ENCODE data around the gene ARHGEF7. TPM values are rescaled to one million over a fixed set of nuclear protein-coding genes. Genes with fewer than 3 reads are reported as not detected.

The ARHGEF7 gene
- total and polyA plus RNA-seq, 4 donors = 16.2 to 132 (median 100) TPM

GRCh38 chr13:111219280-111219679 is 104.2 kb downstream of the ARHGEF7 start:
- intact Hi-C loops (cut with DNase I) = loop anchor here (2.0 to 10.0 kb wide), 4 partner anchors 67 to 304 kb away; partner anchors contain the start of genes ANKRD10 (in 2 of the 2) and ARHGEF7 (in 2 of the 2)
- H3K9me3 ChIP-seq (ENCODE audit: control insufficient read depth, low read length) = no peaks in the 10 kb centered on the region
- peaks cover 0 to 4% of the 10 kb centered on the region in 2 donors for H3K4me1 ChIP-seq (ENCODE audit: control insufficient read depth in 1 of 2, insufficient read depth in 2 of 2, low read length in 2 of 2)
- H3K36me3 ChIP-seq (ENCODE audit: control insufficient read depth in 1 of 2, insufficient read depth in 2 of 2, low read length in 1 of 2) = no peaks in the 10 kb centered on the region
- 1 to 4% methylated on average over 4 of the region's 4 CpGs for WGBS, 2 donors
- H3K27me3 ChIP-seq (ENCODE audit: control insufficient read depth in 1 of 2, insufficient read depth in 2 of 2, low read length in 1 of 2) = no peaks in the 10 kb centered on the region
- DNase-seq (peak; percentile 78 to 85), ATAC-seq (ENCODE audit: low FRiP score) (peak; percentile 65)
- no peak overlapping the region for H3K4me3 ChIP-seq (ENCODE audit: low read length in 2 of 2)
- peak overlapping the region; percentile 51 to 85 for H3K27ac ChIP-seq (ENCODE audit: low read depth in 1 of 2, low read length in 2 of 2)

DNA sequence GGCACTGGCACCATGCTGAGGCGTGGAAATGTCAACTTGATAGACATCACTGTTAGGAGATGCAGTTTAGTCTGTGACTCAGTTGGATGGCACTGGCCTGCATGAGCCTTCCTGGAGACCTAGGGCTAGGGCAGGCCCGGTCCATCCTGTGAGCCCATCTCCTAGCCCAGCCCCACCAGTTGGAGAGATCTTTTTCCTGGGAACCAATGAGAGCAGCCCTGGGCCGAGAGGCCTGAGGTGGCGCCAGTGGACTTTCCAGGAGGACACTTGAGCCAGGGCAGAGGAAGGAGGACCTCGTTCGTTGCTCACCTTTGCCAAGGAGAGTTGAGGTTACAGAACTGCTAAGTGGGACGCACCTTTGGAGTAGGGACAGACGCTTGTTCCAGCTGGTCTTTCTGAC is 104.8 kb downstream of the ARHGEF7 start:
- 26 to 43% methylated on average over 8 of the region's 8 CpGs for WGBS, 2 donors
- peak overlapping the region; percentile 3 to 46 for H3K27ac ChIP-seq (ENCODE audit: low read depth in 1 of 2, low read length in 2 of 2)
- ATAC-seq (ENCODE audit: low FRiP score) = peak; percentile 11

DNA sequence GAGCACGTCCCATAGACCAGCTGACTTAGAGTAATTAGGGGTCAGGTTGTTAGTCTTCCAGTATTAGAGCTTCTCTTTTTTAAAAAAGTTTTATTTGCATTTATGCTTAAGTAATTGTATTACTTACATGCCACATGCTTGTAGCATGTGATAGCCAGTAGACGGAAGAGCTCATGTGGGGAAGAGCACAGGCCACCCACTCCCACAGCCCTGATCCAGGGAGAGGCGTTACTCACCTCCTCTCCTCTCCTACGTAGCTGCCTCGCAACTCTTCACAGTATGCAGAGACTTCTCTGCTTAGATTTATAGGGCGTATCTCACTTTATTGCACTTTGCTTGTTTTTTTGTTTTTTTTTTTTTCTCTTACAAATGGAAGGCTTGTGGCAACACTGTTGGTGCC is 110.1 kb downstream of the ARHGEF7 start:
- Histone ChIP-seq H3K4me1 (ENCODE audit: control insufficient read depth in 1 of 2, insufficient read depth in 2 of 2, low read length in 2 of 2) (no peaks in the 10 kb centered on the region), H3K27me3 (ENCODE audit: control insufficient read depth in 1 of 2, insufficient read depth in 2 of 2, low read length in 1 of 2) (no peaks in the 10 kb centered on the region), H3K27ac (ENCODE audit: low read depth in 1 of 2, low read length in 2 of 2) (no peak overlapping the region), H3K4me3 (ENCODE audit: low read length in 2 of 2) (no peak overlapping the region), H3K9me3 (ENCODE audit: control insufficient read depth, low read length) (no peaks in the 10 kb centered on the region), H3K36me3 (ENCODE audit: control insufficient read depth in 1 of 2, insufficient read depth in 2 of 2, low read length in 1 of 2) (no peaks in the 10 kb centered on the region)
- ATAC-seq (ENCODE audit: low FRiP score) = no peak
- DNase-seq = no peak
- intact Hi-C loops (cut with DNase I) = loop anchor here in 1 of 2 donors (10.0 kb wide), 1 partner anchor 50 kb away; no protein-coding TSS in a partner anchor
- WGBS, 2 donors = 62 to 71% methylated on average over 6 of the region's 6 CpGs

More for the DNA sequence above, 104.8 kb downstream of the ARHGEF7 start:
- intact Hi-C loops (cut with DNase I) = loop anchor here (2.0 to 10.0 kb wide), 6 partner anchors 55 to 305 kb away; partner anchors contain the start of genes ANKRD10 (in 2 of the 2) and ARHGEF7 (in 2 of the 2)
- H3K36me3 ChIP-seq (ENCODE audit: control insufficient read depth in 1 of 2, insufficient read depth in 2 of 2, low read length in 1 of 2) = no peaks in the 10 kb centered on the region
- no peaks in the 10 kb centered on the region for H3K9me3 ChIP-seq (ENCODE audit: control insufficient read depth, low read length)
- H3K27me3 ChIP-seq (ENCODE audit: control insufficient read depth in 1 of 2, insufficient read depth in 2 of 2, low read length in 1 of 2) = no peaks in the 10 kb centered on the region
- H3K4me3 ChIP-seq (ENCODE audit: low read length in 2 of 2) = no peak overlapping the region
- DNase-seq = no peak
- peaks cover 0 to 4% of the 10 kb centered on the region in 2 donors for H3K4me1 ChIP-seq (ENCODE audit: control insufficient read depth in 1 of 2, insufficient read depth in 2 of 2, low read length in 2 of 2)

GRCh38 chr13:111225810-111226546 is 110.9 kb downstream of the ARHGEF7 start:
- Histone ChIP-seq H3K27me3 (ENCODE audit: control insufficient read depth in 1 of 2, insufficient read depth in 2 of 2, low read length in 1 of 2) (no peaks in the 10 kb centered on the region), H3K36me3 (ENCODE audit: control insufficient read depth in 1 of 2, insufficient read depth in 2 of 2, low read length in 1 of 2) (no peaks in the 10 kb centered on the region), H3K4me3 (ENCODE audit: low read length in 2 of 2) (no peak overlapping the region), H3K27ac (ENCODE audit: low read depth in 1 of 2, low read length in 2 of 2) (no peak overlapping the region), H3K9me3 (ENCODE audit: control insufficient read depth, low read length) (no peaks in the 10 kb centered on the region), H3K4me1 (ENCODE audit: control insufficient read depth in 1 of 2, insufficient read depth in 2 of 2, low read length in 2 of 2) (no peaks in the 10 kb centered on the region)
- intact Hi-C loops (cut with DNase I) = loop anchor here in 1 of 2 donors (10.0 kb wide), 1 partner anchor 49 kb away; no protein-coding TSS in a partner anchor
- WGBS, 2 donors = 52% methylated on average over 7 of the region's 7 CpGs
- no peak for ATAC-seq (ENCODE audit: low FRiP score)
- DNase-seq = no peak

DNA sequence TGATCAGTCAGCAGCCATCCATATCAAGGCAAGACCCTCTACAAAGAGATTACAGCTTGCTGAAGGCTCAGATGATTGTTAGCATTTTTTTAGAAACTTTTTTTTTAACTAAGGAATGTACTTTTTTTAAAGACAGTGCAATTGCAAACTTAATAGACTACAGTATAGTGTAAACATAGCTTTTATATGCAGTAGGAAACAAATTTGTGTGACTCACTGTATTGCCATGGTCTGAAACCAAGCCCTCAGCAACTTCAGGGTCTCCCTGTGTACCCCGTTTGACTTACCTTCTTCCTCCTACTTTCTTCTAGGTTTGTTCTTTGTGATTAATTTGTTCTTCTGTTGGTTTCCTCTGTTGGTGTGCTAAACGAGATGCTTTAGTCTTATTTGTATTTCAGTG is 112.3 kb downstream of the ARHGEF7 start:
- H3K27me3 ChIP-seq (ENCODE audit: control insufficient read depth in 1 of 2, insufficient read depth in 2 of 2, low read length in 1 of 2) = no peaks in the 10 kb centered on the region
- H3K27ac ChIP-seq (ENCODE audit: low read depth in 1 of 2, low read length in 2 of 2) = no peak overlapping the region
- WGBS, 2 donors = 47 to 54% methylated on average over 2 of the region's 2 CpGs
- H3K36me3 ChIP-seq (ENCODE audit: control insufficient read depth in 1 of 2, insufficient read depth in 2 of 2, low read length in 1 of 2) = no peaks in the 10 kb centered on the region
- ATAC-seq (ENCODE audit: low FRiP score) (no peak), DNase-seq (no peak)
- no peak overlapping the region for H3K4me3 ChIP-seq (ENCODE audit: low read length in 2 of 2)
- no peaks in the 10 kb centered on the region for H3K9me3 ChIP-seq (ENCODE audit: control insufficient read depth, low read length)
- intact Hi-C loops (cut with DNase I) = loop anchor here in 1 of 2 donors (10.0 kb wide), 1 partner anchor 47 kb away; no protein-coding TSS in a partner anchor
- H3K4me1 ChIP-seq (ENCODE audit: control insufficient read depth in 1 of 2, insufficient read depth in 2 of 2, low read length in 2 of 2) = no peaks in the 10 kb centered on the region

GRCh38 chr13:111228262-111229144 is 113.4 kb downstream of the ARHGEF7 start:
- ATAC-seq (ENCODE audit: low FRiP score) (peak; percentile 77), DNase-seq (peak; percentile 79 to 80)
- Histone ChIP-seq H3K9me3 (ENCODE audit: control insufficient read depth, low read length) (no peaks in the 10 kb centered on the region), H3K36me3 (ENCODE audit: control insufficient read depth in 1 of 2, insufficient read depth in 2 of 2, low read length in 1 of 2) (no peaks in the 10 kb centered on the region), H3K4me3 (ENCODE audit: low read length in 2 of 2) (no peak overlapping the region), H3K27me3 (ENCODE audit: control insufficient read depth in 1 of 2, insufficient read depth in 2 of 2, low read length in 1 of 2) (no peaks in the 10 kb centered on the region), H3K27ac (ENCODE audit: low read depth in 1 of 2, low read length in 2 of 2) (peak overlapping the region in 1 of 2 donors; percentile 11), H3K4me1 (ENCODE audit: control insufficient read depth in 1 of 2, insufficient read depth in 2 of 2, low read length in 2 of 2) (no peaks in the 10 kb centered on the region)
- 19 to 32% methylated on average over 27 of the region's 27 CpGs for WGBS, 2 donors
- intact Hi-C loops (cut with DNase I) = loop anchor here in 1 of 2 donors (10.0 kb wide), 1 partner anchor 46 kb away; no protein-coding TSS in a partner anchor

- H3K27ac ChIP-seq (ENCODE audit: low read depth in 1 of 2, low read length in 2 of 2) = no peak overlapping the region
- no peak for ATAC-seq (ENCODE audit: low FRiP score)
- no peaks in the 10 kb centered on the region for H3K4me1 ChIP-seq (ENCODE audit: control insufficient read depth in 1 of 2, insufficient read depth in 2 of 2, low read length in 2 of 2)
- no peaks in the 10 kb centered on the region for H3K9me3 ChIP-seq (ENCODE audit: control insufficient read depth, low read length)
- H3K27me3 ChIP-seq (ENCODE audit: control insufficient read depth in 1 of 2, insufficient read depth in 2 of 2, low read length in 1 of 2) = no peaks in the 10 kb centered on the region
- H3K36me3 ChIP-seq (ENCODE audit: control insufficient read depth in 1 of 2, insufficient read depth in 2 of 2, low read length in 1 of 2) = no peaks in the 10 kb centered on the region
- WGBS, 2 donors = 49 to 57% methylated on average over 10 of the region's 10 CpGs
- intact Hi-C loops (cut with DNase I) = no loop called here
- H3K4me3 ChIP-seq (ENCODE audit: low read length in 2 of 2) = no peak overlapping the region
- no peak for DNase-seq
Observed at GRCh38 chr13:111230385-111230930, 115.3 kb downstream of the ARHGEF7 start.

GRCh38 chr13:111232191-111232590 is 117.1 kb downstream of the ARHGEF7 start:
- no peak overlapping the region for H3K27ac ChIP-seq (ENCODE audit: low read depth in 1 of 2, low read length in 2 of 2)
- ATAC-seq (ENCODE audit: low FRiP score) = no peak
- intact Hi-C loops (cut with DNase I) = no loop called here

More at GRCh38 chr13:111232191-111232590, 117.1 kb downstream of the ARHGEF7 start:
- no peaks in the 10 kb centered on the region for H3K27me3 ChIP-seq (ENCODE audit: control insufficient read depth in 1 of 2, insufficient read depth in 2 of 2, low read length in 1 of 2)
- WGBS, 2 donors = 94 to 96% methylated on average over 7 of the region's 7 CpGs
- H3K4me3 ChIP-seq (ENCODE audit: low read length in 2 of 2) = no peak overlapping the region
- no peaks in the 10 kb centered on the region for H3K4me1 ChIP-seq (ENCODE audit: control insufficient read depth in 1 of 2, insufficient read depth in 2 of 2, low read length in 2 of 2)
- H3K9me3 ChIP-seq (ENCODE audit: control insufficient read depth, low read length) = no peaks in the 10 kb centered on the region
- no peaks in the 10 kb centered on the region for H3K36me3 ChIP-seq (ENCODE audit: control insufficient read depth in 1 of 2, insufficient read depth in 2 of 2, low read length in 1 of 2)
- DNase-seq = no peak
